Caki2 (cell line): Measurements from ENCODE around the gene CTSL. TPM values are rescaled to one million over a fixed set of nuclear protein-coding genes. Genes with fewer than 3 reads are reported as not detected.

Experiments used
- DNase-seq: peaks from one replicate; pipeline ENCODE4 v3.0.0-alpha.2; 2015; ENCODE audit warnings: low read depth
- in situ Hi-C: cut with HindIII; loops from 2 replicates; pipeline ENCODE4 v1.10.0; 2016; ENCODE audit warnings: low sequenced_read_pairs, low pct_unique_long_range_greater_than_20kb, mixed read lengths
- total RNA-seq: library from RNA; depleted of rRNA; stranded (reverse); fragments of >200 nt; shearing (Covaris generic); gene quantifications from 2 replicates; pipeline ENCODE4 v1.2.3, GENCODE V29; 2014; ENCODE audit warnings: low replicate concordance

The CTSL gene
- total RNA-seq, 1 experiment from 2014 or later, result 227 TPM

DNA sequence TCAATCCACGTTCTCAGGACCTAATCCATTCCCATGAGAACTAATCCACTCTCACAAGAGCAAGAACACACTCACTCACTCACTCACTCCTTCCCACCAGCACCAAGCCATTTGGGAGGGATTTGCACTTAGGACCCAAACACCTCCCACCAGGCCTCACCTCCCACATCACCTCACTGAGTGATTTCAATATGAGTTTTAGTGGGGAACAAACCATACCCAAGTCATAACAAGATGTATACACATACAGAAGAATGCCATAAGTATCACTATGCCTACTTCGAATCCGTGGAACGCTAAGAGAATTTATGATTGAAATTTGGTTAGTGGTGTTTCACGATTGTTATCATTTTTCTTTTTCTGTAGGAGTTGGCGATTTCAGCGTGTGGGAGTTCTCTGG, 29.3 kb upstream of the CTSL start:
- in situ Hi-C loops, result no loop called here

DNA sequence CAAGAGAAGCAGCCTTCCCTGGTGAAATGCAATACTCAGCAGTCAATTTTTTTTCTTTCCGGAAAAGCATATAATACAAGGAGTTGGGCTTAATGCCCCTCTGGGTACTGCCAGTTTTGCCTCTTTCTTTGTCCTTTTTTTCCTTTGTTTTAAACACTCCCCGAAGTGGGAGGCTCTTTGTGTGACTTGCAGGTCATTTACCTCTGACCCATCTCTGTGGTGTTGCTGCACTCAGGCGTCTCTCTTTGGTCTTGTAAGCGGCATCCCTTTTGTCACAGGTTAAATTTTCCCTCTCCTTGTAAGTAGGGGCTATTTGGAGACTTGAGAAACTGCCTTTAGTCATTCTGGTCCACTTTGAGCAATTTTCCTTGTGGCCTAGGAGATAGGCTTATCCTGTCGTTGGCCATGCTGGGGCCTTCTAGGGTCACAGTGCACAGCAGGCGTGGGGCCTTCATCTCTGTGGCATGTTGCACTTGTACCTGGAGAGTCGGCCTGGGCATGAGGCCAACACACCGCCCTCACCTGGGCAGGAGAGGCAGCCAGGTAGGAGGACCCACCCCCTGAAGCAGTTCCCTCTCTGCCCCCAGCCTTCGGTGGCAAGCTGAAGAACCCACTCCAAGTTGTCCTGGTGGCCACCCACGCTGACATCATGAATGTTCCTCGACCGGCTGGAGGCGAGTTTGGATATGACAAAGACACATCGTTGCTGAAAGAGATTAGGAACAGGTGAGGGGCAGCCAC, 27.7 kb upstream of the CTSL start:
- in situ Hi-C loops, result no loop called here
- no peak for DNase-seq

More for the DNA sequence above, 29.3 kb upstream of the CTSL start:
- no peak for DNase-seq

DNA sequence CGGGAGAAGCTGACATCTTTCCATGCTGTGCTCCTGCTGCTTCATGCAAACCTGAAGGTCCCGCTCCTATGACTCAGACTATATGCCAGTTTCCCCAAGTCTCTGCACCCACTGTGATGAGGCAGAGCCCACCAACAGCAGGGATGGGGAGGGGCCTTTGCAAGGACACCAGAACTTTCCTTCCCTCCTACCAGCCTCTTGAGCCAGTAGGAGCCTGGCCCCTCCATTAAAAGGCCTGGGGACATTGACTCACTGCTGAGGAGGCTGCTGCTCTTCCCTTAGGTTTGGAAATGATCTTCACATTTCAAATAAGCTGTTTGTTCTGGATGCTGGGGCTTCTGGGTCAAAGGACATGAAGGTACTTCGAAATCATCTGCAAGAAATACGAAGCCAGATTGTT, 26.1 kb upstream of the CTSL start:
- in situ Hi-C loops, result no loop called here
- no peak for DNase-seq

DNA sequence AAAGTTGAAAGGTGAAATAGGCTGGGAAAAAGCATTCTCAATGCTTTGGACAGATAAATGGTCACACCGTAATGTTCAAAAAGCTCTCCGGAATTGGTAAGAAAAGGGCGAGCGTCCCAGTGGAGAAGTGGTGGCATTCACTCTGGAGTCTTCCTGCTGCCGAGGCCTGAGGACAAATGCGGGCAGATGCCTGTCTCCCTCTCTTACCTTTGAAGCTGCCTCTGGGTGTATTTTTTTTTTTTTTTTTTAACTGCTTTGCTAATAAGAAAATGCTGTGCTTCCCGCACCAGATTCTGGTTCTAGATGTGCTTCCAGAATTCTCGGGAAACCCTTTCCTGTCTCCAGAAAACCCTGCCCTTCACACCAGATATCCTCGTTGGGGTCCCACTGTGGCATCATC, 24.4 kb upstream of the CTSL start:
- in situ Hi-C loops, result no loop called here
- no peak for DNase-seq

DNA sequence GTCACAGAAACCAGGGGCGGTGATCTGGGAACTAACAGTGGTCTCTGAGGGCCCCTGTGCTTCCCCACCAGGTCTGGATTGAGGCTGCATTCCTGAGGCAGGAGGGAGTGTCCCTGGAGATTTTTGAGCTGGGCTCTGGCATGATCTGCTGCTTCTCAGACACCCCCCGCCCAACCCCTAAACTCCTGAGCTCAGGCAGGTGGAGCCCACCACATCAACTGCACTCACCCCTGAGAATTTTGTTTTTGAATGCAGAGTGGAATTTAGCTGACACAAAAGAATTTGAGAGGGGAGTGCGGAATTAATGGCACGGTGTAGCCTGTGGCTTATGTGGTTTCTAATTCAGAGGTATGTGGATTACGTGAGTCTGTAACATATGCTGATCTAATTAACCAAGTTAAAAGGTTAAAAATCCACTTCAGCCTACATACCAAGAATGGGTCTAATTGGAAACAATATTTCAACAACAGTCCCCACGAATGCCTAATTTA, 23.9 kb upstream of the CTSL start:
- no peak for DNase-seq
- in situ Hi-C loops, result no loop called here

DNA sequence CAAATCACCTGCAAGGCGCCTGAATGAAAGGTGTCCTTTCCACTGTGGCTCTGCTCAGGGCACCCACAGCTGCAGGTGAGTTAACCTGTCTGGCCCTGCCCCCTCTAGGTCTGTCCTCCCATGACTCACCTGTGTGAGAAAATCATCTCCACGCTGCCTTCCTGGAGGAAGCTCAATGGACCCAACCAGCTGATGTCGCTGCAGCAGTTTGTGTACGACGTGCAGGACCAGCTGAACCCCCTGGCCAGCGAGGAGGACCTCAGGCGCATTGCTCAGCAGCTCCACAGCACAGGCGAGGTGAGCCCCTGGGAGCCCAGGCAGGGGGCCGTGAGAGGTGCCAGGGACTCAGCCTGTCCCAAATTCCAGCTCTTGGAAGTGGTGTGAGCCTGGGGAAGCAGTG, 23.0 kb upstream of the CTSL start:
- DNase-seq, result no peak
- in situ Hi-C loops, result no loop called here

DNA sequence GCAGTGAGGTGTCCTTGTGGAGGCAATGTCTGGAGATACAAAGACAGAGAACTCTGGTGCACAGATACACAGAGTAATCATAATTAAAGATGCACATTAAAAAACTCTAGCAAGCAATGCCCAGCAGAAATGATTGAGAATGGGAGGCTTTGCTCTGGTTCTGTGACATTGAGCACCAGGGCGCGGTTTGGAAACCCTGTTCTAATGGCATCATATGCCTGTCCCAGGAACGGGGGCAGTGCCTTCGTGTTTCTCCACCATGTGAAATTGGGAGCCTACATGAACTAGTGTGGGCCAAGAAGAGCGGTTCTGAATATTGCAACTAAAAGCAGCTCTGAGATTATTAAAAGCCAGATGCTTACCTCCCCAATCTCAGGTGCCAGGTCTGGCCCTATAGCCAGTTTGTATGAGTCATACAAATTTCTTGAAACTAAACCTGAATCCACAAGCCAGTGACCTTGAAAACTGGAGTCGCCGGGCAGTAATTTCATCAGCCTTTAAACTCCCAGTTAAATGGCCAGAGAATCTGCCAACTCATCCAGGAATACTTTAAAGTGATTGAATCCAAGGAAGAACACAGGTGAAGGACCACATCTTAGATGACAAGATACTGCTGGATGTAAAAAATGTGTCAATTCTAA, 22.2 kb upstream of the CTSL start:
- in situ Hi-C loops, result no loop called here
- no peak for DNase-seq

DNA sequence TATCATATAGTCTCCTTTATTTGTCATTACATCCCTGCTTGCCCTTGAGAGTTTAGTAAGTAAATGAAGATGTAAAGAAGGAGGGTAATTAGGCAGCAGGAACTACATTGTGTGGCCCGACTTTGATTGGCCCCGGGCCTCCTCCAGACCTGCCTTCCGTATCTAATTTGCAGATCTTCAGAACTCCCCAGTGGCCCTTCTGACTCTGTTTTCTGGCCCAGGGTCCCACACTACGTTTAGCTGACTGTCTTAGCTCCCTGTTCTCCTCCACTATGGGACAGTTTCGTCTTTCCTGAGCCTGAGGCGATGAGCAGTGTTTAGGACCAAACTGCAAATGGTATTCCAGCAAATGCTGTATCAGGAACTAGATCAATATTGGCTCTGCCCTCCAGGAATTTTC, 21.6 kb upstream of the CTSL start:
- in situ Hi-C loops, result no loop called here
- no peak for DNase-seq

DNA sequence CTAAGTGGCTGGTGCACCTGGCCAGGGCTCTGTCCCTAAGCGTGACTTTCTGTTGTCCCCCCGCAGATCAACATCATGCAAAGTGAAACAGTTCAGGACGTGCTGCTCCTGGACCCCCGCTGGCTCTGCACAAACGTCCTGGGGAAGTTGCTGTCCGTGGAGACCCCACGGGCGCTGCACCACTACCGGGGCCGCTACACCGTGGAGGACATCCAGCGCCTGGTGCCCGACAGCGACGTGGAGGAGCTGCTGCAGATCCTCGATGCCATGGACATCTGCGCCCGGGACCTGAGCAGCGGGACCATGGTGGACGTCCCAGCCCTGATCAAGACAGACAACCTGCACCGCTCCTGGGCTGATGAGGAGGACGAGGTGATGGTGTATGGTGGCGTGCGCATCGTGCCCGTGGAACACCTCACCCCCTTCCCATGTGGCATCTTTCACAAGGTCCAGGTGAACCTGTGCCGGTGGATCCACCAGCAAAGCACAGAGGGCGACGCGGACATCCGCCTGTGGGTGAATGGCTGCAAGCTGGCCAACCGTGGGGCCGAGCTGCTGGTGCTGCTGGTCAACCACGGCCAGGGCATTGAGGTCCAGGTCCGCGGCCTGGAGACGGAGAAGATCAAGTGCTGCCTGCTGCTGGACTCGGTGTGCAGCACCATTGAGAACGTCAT, 19.7 kb upstream of the CTSL start:
- DNase-seq, result no peak
- in situ Hi-C loops, result no loop called here

DNA sequence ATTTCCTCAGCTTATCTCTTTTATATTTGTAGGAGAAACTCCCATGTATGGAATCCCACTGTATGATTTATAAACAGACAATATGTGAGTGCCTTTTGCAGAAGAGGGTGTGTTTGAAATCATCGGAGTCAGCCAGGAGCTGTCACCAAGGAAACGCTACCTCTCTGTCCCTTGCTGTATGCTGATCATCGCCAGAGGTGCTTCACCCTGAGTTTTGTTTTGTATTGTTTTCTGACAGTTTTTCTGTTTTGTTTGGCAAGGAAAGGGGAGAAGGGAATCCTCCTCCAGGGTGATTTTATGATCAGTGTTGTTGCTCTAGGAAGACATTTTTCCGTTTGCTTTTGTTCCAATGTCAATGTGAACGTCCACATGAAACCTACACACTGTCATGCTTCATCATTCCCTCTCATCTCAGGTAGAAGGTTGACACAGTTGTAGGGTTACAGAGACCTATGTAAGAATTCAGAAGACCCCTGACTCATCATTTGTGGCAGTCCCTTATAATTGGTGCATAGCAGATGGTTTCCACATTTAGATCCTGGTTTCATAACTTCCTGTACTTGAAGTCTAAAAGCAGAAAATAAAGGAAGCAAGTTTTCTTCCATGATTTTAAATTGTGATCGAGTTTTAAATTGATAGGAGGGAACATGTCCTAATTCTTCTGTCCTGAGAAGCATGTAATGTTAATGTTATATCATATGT, 18.0 kb upstream of the CTSL start:
- in situ Hi-C loops, result no loop called here
- DNase-seq, result no peak

DNA sequence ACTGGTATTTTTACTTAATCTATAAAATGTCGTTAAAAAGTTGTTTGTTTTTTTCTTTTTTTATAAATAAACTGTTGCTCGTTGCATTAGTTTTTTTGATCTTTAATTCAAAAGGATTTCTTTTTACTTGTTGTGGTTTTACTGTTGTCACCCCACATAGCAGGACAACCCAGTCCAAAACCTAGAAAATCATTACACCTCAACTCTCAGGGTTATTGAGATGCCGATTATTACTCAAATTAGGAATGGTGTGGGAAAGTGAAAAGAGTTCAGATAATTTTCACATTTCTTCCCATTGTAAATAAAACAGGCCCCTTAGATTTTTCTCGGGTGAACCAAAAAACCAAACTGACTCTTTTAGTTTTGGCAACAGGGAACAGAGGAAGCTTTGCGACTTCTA, 17.4 kb upstream of the CTSL start:
- no peak for DNase-seq

DNA sequence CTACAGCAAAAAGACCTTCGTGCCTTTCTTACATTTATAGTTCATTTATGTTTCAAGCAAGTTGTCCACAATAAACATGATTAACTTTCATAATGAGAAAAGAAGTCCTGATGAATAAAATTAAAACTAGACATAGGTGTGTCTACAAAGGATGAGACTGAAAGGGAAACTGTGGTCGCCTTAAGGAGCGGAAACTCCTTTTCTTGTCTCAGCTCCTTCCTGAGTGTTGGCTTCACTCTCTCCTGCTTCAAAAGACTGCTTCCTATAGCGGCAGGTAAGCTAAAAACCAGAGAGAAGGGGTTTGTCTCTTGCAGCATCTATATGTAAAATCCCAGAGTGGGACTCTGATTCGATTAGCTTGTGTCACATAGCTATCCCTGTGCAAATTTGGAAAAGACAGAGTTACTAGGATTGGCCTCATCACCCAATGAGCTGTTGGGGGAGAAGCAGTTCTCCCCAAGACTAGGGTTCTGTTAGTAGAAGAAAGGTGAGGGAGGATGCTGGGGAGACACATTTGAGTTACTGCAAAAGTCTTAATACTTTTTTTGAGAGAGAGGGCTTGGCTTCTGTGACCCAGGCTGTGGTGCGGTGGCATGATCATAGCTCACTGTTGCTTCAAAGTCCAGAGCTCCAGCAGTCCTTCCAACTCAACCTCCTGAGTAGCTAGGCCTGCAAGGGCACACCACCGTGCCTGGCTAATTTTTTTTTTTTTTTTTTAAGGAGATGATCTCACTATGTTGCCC, 16.8 kb upstream of the CTSL start:
- no peak for DNase-seq
- in situ Hi-C loops, result no loop called here

More for the DNA sequence above, 17.4 kb upstream of the CTSL start:
- in situ Hi-C loops, result no loop called here

DNA sequence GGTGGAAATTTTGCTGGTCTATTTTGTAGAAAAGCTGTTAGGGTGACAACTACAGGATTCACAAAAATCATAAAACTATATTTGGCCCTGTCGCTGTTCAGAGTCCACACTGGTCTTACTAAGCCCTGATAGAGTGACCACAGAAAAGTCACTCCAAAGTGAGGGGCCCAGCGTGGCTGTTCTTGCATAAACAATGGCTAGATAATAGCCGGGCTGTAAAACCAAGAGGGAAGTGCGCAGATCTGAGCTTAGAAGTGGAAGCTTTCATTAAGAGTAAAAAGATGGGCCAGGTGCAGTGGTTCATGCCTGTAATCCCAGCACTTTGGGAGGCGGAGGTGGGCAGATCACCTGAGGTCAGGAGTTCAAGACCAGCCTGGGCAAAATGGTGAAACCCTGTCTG, 15.5 kb upstream of the CTSL start:
- no peak for DNase-seq
- in situ Hi-C loops, result no loop called here

DNA sequence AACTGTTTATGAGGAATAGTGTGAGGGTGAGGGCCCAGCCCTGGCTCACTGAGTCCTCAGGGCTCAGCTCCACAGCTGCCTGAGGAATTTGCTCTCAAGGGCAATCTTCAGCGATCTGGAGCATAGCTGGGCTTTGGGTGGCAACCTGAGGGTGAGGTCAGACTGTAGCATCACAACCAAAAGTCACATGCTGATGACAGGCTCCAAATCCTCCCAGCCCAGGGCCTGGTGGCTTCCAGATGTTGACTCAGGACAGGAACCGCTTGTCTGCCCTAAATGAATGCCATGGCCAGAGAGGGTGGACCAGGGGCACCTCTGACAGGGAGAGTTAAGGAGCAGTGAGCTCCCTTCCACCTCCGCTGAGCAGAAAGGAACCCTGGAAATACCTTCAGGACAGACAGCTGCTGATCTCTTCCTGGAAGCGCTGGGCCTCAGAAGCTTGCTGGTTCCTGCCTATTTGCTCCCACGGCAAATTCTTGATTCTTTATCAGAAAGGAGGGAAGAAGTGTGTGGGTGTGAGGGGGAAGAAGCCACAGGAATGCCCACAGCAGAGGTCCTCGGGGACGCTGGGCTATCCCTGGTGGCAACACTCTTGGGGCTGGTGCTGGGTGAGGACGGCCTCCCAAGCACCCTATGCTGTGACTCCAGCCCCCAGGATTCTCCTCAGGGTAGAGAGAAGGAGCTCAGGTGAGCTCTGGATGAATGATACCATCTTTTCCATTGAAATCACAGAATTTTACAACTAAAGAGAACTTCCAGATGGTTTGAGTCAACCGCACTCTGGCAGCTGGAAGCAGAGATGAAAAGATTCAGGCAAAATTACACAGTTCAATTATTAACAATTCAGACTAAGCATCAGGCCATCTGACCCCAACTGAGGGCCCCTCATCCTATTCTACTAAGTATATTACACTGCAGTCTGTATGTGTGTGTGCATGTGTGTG, 13.8 kb upstream of the CTSL start:
- in situ Hi-C loops, result no loop called here
- peak; percentile 58 for DNase-seq

DNA sequence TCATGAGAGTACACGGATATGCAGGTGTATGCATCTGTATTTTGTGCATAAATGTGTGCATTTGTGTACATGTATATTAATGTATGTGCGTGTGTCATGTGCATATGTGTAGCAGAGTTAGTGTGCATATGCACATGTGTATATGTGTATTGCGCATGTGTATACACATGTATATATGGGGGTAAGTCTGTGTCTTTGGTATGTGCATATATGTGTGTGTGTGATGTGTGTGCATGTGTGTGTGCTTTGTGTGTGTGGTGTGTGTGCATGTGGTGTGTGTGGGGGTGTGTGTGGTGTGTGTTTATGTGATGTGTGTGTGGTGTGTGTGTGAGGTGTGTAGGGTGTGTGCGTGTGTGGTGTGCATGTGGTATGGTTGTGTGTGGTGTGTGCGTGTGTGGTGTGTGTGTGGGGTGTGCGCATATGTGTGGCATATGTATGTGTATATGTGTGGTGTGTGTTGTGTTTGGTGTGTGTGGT, 13.1 kb upstream of the CTSL start:
- DNase-seq, result no peak
- in situ Hi-C loops, result no loop called here

DNA sequence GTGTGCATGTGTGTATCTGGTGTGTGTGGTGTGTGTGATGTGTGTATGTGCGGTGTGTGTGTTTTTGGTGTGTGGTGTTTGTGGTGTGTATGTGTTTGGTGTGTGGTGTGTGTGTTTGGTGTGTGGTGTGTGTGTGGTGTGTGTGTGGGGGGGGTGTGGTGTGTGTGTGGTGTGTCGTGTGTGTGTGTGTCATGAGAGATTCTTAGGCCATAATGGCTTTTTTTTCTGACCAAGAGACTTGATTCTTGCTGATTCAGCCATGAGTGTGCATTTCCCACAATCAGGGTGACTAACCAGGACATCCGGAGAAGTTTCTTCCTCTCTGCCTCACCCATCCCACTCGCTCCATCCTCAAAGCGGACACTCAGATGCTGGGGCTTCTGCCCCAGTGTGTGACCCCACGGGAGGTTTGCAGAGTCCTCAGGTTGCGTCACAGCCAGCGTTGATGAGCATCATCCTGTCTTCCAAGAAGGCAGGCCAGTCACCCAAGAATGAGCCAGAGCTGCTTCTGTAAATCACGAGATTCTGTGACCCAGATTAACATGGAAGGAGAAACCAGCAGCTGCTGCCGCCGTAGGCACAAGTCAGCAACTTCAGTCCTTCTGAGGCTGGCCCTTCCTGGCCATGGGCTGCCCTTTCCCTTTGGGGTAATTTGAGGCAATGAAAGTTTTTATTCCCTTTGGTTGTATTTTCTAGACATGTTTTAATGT, 12.5 kb upstream of the CTSL start:
- in situ Hi-C loops, result no loop called here
- DNase-seq, result peak; percentile 93

DNA sequence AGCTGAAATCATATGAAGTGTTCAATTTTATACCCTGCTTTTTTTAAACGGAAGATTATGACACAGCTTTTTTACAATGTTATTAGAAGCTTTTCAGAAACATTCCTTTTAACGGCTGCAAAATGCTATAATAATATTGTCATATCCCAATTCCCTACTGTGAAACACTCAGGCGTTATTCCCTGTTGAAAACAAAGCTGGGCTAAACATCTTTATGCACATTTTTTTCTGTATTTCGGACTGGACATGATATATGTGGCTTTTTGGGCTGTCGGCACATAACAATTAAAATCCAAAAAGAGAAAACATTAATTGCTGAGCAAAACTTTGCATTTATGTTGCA, 12.0 kb upstream of the CTSL start:
- in situ Hi-C loops, result no loop called here
- DNase-seq, result no peak
